ENCODE results near the gene OR1K1. TPM values are rescaled to one million over a fixed set of nuclear protein-coding genes. Genes with fewer than 3 reads are reported as not detected.
A peak's percentile ranks its signal among the peaks of the same experiment; 100 is the strongest.

The OR1K1 gene
- total RNA-seq, 1 experiment from 2014 or later = not detected

- no peak overlapping the region for H3K4me2 ChIP-seq (ENCODE audit: low read length)
- H3K36me3 ChIP-seq (ENCODE audit: control insufficient read depth in 1 of 2, insufficient read depth in 2 of 2, low read length in 2 of 2) = no peaks in the 10 kb centered on the region
- ChIA-PET POLR2A (no interaction called here), RAD21 (ENCODE audit: low non-redundant PET in 1 of 2, low total read pairs in 2 of 2, uncharacterized antibody in 2 of 2, unreplicated experiment in 2 of 2) (no interaction called here), CTCF (no interaction called here)
- H3K4me3 ChIP-seq (replicated peaks in 1 of 2; ENCODE audit: low read depth in 1 of 2, low read length in 2 of 2) = no peak overlapping the region
- no peak overlapping the region for H2AFZ ChIP-seq (ENCODE audit: low read depth, low read length, poor library complexity, severe bottlenecking)
- no peak overlapping the region for H3K9ac ChIP-seq (ENCODE audit: low read length)
- H3K79me2 ChIP-seq (ENCODE audit: insufficient read depth, low read length) = no peaks in the 10 kb centered on the region
- H3K9me2 ChIP-seq (ENCODE audit: insufficient read depth) = no peaks in the 10 kb centered on the region
- 0 out of 2 replicates have a peak, but pooled peaks have one; percentile 30 for ATAC-seq
- TF ChIP-seq CTCF (IDR thresholded peaks at IDR 0.05 in 2 of 3, conservative IDR thresholded peaks at IDR 0.05 in 1 of 3; ENCODE audit: borderline replicate concordance in 1 of 3, insufficient read depth in 1 of 3, low read depth in 2 of 3, low read length in 2 of 3) (no peak), SIN3A (IDR thresholded peaks at IDR 0.05; ENCODE audit: low read depth) (no peak), EZH2 (IDR thresholded peaks at IDR 0.05) (no peak), YY1 (IDR thresholded peaks at IDR 0.05; ENCODE audit: extremely low read depth, insufficient replicate concordance, low read depth, low read length) (no peak), ELF1 (IDR thresholded peaks at IDR 0.05; ENCODE audit: borderline replicate concordance, low read depth) (no peak), REST (IDR thresholded peaks at IDR 0.05; ENCODE audit: low read depth) (no peak), EGR1 (IDR thresholded peaks at IDR 0.05; ENCODE audit: low read depth) (no peak), ZNF274 (IDR thresholded peaks at IDR 0.05; ENCODE audit: low read depth, low read length) (no peak), RAD21 (IDR thresholded peaks at IDR 0.05; ENCODE audit: low read depth) (no peak), MAX (IDR thresholded peaks at IDR 0.05) (no peak), CBX3 (IDR thresholded peaks at IDR 0.05; ENCODE audit: low read depth) (no peak), SP1 (IDR thresholded peaks at IDR 0.05; ENCODE audit: low read depth) (no peak), POLR2AphosphoS5 (IDR thresholded peaks at IDR 0.05; ENCODE audit: low read depth, low read length) (no peak), EZH2phosphoT487 (IDR thresholded peaks at IDR 0.05; ENCODE audit: borderline replicate concordance) (no peak), CEBPB (IDR thresholded peaks at IDR 0.05; ENCODE audit: low read depth) (no peak)
- peaks cover 0 to 17% of the 10 kb centered on the region in 2 experiments; a peak in 2 of 4 replicates for H3K4me1 ChIP-seq (ENCODE audit: control insufficient read depth in 1 of 2, insufficient read depth in 2 of 2, low read length in 2 of 2)
- BruUV-seq (replicated peaks) = no TSS peak
- no peak overlapping the region for H3K27ac ChIP-seq (ENCODE audit: low read depth, low read length)
- H4K20me1 ChIP-seq (ENCODE audit: insufficient read depth) = no peaks in the 10 kb centered on the region
- no peaks in the 10 kb centered on the region for H3K9me3 ChIP-seq (ENCODE audit: control insufficient read depth in 1 of 2, insufficient read depth in 1 of 2, low read depth in 1 of 2, low read length in 2 of 2)
- no peaks in the 10 kb centered on the region for H3K27me3 ChIP-seq (ENCODE audit: insufficient read depth, low read length)
- DNase-seq (ENCODE audit: low read depth, low spot score) = no peak
- intact Hi-C loops (cut with micrococcal nuclease) = no loop called here
These were observed 19.9 kb upstream of the OR1K1 start for GRCh38 chr9:122780026-122780425.

Measured in HCT116 (cell line).